ENCODE results near the gene DCDC2B.

Gene DCDC2B

DNA sequence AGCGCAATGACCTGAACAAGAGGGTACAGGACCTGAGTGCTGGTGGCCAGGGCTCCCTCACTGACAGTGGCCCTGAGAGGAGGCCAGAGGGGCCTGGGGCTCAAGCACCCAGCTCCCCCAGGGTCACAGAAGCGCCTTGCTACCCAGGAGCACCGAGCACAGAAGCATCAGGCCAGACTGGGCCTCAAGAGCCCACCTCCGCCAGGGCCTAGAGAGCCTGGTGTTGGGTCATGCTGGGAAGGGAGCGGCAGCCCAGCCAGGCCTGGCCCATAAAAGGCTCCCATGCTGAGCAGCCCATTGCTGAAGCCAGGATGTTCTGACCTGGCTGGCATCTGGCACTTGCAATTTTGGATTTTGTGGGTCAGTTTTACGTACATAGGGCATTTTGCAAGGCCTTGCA is 13.9 kb upstream of the DCDC2B start:
- H3K36me3 ChIP-seq: peaks cover 88% of the 10 kb centered on the region
- peaks cover 33% of the 10 kb centered on the region for H3K4me1 ChIP-seq
- H3K27me3 ChIP-seq: no peaks in the 10 kb centered on the region
- H3K4me2 ChIP-seq: peak overlapping the region; percentile 26
- H3K9me3 ChIP-seq: no peaks in the 10 kb centered on the region
- H3K9ac ChIP-seq: peak overlapping the region; percentile 32
- H3K27ac ChIP-seq: no peak overlapping the region
- peaks cover 75% of the 10 kb centered on the region for H4K20me1 ChIP-seq
- no peak for TF ChIP-seq Cebpa-rat (IDR thresholded peaks at IDR 0.05)
- H3K4me3 ChIP-seq: no peak overlapping the region

DNA sequence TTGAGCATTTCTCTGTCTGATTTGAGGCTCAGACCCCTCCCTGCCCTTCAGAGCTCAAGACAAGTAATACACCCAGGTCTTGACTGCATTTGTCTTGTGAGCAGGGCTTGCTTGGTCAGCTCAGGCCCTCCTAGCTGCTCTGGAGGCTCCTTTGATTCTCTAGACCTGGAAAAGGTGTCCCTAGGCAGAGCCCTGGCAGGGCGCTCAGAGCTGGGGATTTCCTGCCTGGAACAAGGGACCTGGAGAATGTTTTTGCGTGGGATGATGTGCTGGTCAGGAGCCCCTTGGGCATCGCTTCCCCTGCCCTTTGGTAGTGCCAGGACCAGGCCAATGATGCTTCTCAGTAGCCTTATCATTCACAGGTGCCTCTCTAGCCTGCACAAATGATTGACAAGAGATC is 13.4 kb upstream of the DCDC2B start:
- TF ChIP-seq Cebpa-rat (IDR thresholded peaks at IDR 0.05): no peak
- H4K20me1 ChIP-seq: peaks cover 69% of the 10 kb centered on the region
- no peak overlapping the region for H3K4me3 ChIP-seq
- peak overlapping the region; percentile 26 for H3K4me2 ChIP-seq
- no peaks in the 10 kb centered on the region for H3K27me3 ChIP-seq
- H3K9me3 ChIP-seq: no peaks in the 10 kb centered on the region
- H3K9ac ChIP-seq: peak overlapping the region; percentile 32; the same call in 1 of the 2 replicates
- H3K4me1 ChIP-seq: peaks cover 36% of the 10 kb centered on the region
- no peak overlapping the region for H3K27ac ChIP-seq
- H3K36me3 ChIP-seq: peaks cover 83% of the 10 kb centered on the region

DNA sequence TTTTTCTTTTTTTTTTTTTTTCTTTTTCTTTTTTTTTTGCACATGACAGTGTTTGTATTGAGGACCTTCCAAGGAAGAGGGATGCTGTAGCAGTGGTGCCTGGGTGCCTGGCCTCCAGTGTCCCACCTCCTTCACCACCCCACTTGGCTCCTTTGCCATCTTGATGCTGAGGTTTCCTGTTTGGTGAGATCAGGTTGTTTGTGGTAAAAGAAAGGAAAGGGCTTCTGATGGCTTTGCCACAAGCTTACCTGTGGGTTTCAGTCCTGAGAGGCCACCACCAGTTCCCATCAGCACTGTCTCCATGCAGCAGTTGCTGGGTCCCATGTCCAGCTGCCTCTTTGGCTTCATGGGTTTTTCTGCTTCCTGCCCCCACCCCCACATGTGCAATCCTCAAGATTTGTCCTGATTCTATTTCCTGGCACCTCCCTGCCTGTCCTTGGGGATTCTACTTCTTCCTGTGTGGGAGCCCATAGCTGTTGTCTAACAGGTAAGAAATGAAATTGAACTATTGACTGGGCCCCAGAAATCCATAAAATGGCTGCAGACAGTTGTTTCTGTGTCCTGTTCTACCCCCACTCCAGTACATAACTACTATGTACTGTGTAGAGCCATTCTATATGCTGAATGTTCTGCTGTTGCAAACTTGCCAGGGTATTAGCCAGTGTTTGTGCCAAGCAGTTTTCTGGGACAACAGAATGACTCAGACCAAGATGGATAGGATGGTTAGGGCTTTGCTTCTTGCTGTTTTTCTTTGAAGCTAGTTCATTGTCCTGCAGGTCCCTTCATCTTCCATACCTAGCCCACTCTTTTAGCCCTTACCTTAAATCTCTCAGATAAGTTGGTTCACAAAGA is 12.7 kb upstream of the DCDC2B start:
- peaks cover 39% of the 10 kb centered on the region for H3K4me1 ChIP-seq
- H3K9ac ChIP-seq: no peak overlapping the region
- no peak for TF ChIP-seq Cebpa-rat (IDR thresholded peaks at IDR 0.05)
- H3K36me3 ChIP-seq: peaks cover 76% of the 10 kb centered on the region
- H4K20me1 ChIP-seq: peaks cover 62% of the 10 kb centered on the region
- H3K9me3 ChIP-seq: no peaks in the 10 kb centered on the region
- H3K27me3 ChIP-seq: no peaks in the 10 kb centered on the region
- no peak overlapping the region for H3K4me3 ChIP-seq
- no peak overlapping the region for H3K27ac ChIP-seq
- peak overlapping the region; percentile 26; the same call in 1 of the 2 replicates for H3K4me2 ChIP-seq

DNA sequence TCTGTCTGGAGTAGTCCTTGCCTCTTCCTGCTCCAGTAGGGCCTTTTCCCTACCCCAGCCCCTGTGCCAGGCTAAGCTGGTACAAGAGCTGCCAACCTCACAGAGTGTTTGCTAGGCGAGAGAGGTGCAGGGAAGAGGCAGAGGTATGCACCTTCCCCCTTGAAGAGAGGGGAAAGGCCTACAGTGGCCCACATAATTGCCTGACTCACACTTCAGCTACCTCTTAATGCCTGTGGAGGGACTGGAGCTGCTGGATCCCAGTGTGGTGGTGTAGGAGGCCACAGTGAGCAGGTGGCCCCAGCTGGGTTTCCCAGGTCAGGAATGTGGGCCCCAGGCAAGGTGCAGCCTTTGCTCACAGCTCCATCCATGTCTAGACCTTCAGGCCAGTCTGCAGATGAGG is 11.8 kb upstream of the DCDC2B start:
- Histone ChIP-seq H3K27ac (no peak overlapping the region), H4K20me1 (peaks cover 54% of the 10 kb centered on the region), H3K4me1 (peaks cover 48% of the 10 kb centered on the region), H3K9me3 (no peaks in the 10 kb centered on the region), H3K36me3 (peaks cover 67% of the 10 kb centered on the region), H3K9ac (no peak overlapping the region), H3K27me3 (no peaks in the 10 kb centered on the region), H3K4me3 (no peak overlapping the region), H3K4me2 (no peak overlapping the region)
- TF ChIP-seq Cebpa-rat (IDR thresholded peaks at IDR 0.05): no peak

DNA sequence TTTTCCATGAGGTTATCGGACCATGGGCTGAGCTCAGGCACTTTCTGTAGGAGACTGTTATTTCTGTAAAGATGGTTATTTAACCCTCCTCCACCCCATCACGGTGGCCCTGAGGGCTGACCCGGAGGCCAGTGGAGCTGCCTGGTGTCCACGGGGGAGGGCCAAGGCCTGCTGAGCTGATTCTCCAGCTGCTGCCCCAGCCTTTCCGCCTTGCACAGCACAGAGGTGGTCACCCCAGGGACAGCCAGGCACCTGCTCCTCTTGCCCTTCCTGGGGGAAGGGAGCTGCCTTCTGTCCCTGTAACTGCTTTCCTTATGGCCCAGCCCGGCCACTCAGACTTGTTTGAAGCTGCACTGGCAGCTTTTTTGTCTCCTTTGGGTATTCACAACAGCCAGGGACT is 11.1 kb upstream of the DCDC2B start:
- Histone ChIP-seq H3K27me3 (no peaks in the 10 kb centered on the region), H3K9me3 (no peaks in the 10 kb centered on the region), H3K4me1 (peaks cover 55% of the 10 kb centered on the region), H4K20me1 (peaks cover 47% of the 10 kb centered on the region), H3K27ac (no peak overlapping the region; the same call in 1 of the 2 replicates), H3K9ac (no peak overlapping the region), H3K4me3 (no peak overlapping the region), H3K36me3 (peaks cover 60% of the 10 kb centered on the region), H3K4me2 (no peak overlapping the region)
- TF ChIP-seq Cebpa-rat (IDR thresholded peaks at IDR 0.05): no peak

DNA sequence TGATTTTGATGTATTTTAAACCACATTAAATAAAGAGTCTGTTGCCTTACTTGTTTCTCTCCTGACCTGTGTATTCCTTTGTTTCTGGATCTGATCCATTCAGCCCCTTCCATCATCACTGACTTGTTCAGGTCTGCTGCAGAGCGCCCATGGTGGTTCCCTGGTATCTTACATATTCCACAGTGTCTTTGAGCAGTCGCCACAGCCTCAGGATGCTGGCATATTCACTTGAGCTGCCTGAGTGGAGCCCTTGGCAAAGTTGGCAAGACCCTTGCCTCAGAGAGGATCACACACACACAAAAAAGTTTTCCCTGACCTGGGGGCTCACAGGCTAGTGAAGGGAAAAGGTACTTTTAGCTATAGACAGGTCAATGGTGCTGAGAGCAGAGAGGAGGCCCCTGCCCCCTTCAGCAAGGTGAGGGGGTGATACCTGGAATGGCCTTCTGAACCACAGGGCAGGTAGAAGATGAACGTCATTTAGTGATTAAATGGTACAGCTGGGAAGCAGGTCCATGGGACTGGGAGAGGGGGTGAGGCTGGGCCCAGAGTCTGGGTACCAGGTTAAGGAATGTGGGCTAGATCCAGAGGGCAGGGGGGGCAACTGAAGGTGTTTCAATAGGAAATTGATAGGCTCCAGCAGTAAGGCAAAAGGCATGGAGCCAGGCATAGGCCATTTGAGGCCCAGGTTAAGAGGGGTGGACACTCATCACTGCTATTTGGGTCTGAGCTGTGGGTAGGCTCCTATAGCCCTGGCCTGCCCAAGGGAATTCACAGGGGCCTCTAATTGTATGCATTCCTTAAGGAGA is 10.4 kb upstream of the DCDC2B start:
- Histone ChIP-seq H3K36me3 (peaks cover 54% of the 10 kb centered on the region), H3K4me2 (0 out of 2 replicates have a peak overlapping the region, but pooled peaks have one; percentile 94), H4K20me1 (peaks cover 47% of the 10 kb centered on the region), H3K4me1 (peaks cover 58% of the 10 kb centered on the region), H3K9me3 (no peaks in the 10 kb centered on the region), H3K4me3 (no peak overlapping the region), H3K27ac (no peak overlapping the region; the same call in 1 of the 2 replicates), H3K9ac (no peak overlapping the region), H3K27me3 (no peaks in the 10 kb centered on the region)
- no peak for TF ChIP-seq Cebpa-rat (IDR thresholded peaks at IDR 0.05)

DNA sequence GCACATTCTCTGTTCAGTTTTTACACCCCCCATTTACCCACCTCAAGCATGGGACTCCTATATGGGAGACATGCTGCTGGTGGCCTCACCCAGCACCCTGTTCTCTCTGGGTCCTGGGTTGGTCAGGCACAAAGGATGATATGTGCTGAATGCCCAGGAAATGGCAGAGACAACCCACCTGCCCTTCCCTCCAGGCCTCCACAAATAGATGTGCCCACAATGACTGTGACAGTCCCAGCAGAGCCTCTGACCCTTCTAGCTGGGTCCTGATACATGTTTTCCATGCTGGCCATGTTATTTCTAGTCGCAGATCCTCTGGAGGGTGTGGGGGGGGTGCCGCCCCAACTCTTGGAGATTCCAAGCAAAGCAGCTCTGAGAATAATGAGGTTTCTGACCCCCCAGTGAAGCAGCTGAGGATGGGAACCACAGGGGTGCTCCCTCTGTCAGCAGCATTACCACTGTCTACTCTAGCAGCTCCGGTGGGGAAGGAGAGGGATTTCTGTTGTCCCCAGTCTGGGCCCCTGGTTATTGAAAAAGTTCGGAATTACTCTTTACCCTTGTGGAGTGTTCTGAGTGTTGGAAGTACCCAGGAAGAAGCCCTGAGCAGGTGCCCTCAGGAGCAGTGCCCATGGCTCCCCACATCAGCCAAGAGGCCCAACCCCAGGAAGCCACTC is 9.7 kb upstream of the DCDC2B start:
- Histone ChIP-seq H4K20me1 (peaks cover 39% of the 10 kb centered on the region), H3K4me1 (peaks cover 58% of the 10 kb centered on the region), H3K27me3 (no peaks in the 10 kb centered on the region), H3K4me2 (peak overlapping the region; percentile 94), H3K9me3 (no peaks in the 10 kb centered on the region), H3K36me3 (peaks cover 54% of the 10 kb centered on the region), H3K4me3 (no peak overlapping the region), H3K27ac (no peak overlapping the region), H3K9ac (no peak overlapping the region)
- TF ChIP-seq Cebpa-rat (IDR thresholded peaks at IDR 0.05): no peak

DNA sequence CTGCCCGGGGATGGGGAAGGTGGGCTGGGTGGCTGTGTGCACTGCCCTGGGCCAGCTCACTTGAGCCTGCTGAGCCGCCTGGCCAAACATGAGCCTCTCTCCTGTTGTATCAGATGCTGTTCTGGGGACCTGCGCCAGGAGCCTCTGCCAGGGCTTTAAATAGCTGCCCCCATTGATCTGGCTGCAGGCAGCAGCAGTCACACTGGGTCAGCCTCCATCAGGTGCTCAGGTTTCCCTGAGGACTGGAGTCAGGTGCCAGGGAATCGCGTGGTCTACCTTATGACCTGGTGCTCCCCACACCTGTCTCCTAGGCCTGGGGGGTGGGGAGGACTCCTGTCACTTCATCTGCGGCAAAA is 9.2 kb upstream of the DCDC2B start:
- H3K9me3 ChIP-seq: no peaks in the 10 kb centered on the region
- peaks cover 34% of the 10 kb centered on the region for H4K20me1 ChIP-seq
- peak overlapping the region; percentile 94 for H3K4me2 ChIP-seq
- TF ChIP-seq Cebpa-rat (IDR thresholded peaks at IDR 0.05): no peak
- no peaks in the 10 kb centered on the region for H3K27me3 ChIP-seq
- peaks cover 56% of the 10 kb centered on the region for H3K4me1 ChIP-seq
- H3K9ac ChIP-seq: peak overlapping the region; percentile 77; the same call in 1 of the 2 replicates
- peaks cover 49% of the 10 kb centered on the region for H3K36me3 ChIP-seq
- peak overlapping the region; percentile 78; the same call in 1 of the 2 replicates for H3K4me3 ChIP-seq
- H3K27ac ChIP-seq: no peak overlapping the region

DNA sequence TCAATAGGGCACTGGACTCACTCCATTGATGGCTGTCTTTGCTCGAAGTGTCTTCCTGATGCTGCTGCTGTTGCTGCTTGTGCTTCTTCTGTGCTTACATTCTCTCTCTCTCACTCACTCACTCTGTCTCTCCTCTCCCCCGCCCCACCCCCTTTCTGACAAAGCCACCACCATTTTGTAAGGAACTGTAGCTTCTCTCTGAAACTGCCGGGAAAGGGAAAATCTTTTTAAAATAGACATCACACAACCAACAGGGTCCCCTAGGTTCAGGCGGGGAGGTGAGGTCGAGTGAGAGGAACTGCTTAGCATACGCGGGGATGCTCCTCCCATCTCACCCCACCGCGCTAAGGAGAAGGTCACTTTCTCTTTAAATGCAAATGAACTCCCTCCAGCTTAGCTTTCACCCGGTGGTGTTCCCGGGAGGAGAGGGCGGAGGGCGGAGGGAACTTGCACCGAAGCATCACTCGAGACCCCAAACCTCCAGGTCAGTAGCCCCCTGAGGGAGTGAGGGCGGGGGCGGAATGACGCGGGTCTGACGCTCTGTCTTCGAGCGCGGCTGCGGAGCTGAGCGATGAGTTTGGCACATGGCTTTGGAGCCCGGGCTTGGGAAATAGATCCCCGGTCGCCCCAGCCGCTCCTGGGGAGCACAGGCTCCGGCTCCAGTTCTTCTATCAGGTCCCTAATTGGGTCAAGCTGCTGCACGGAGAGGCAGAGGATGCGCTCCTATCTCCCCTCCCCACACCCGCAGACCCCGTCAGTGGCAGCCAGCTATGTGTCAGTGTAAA is 8.5 kb upstream of the DCDC2B start, which contains the start of gene CCDC28B:
CCDC28B (plus strand) TSS at position 370 of the 785 bp plus-strand sequence. CDS start 1,341 bp downstream, outside the sequence.
- Histone ChIP-seq H3K4me3 (peak within 1 kb of the TSS; percentile 78), H3K27ac (peak within 1 kb of the TSS; percentile 48), H3K9me3 (no peaks in the 10 kb centered on the region), H3K4me2 (peak within 1 kb of the TSS; percentile 94), H3K4me1 (peaks cover 54% of the 10 kb centered on the region), H3K27me3 (no peaks in the 10 kb centered on the region), H3K9ac (peak within 1 kb of the TSS; percentile 77), H3K36me3 (peaks cover 42% of the 10 kb centered on the region), H4K20me1 (peaks cover 27% of the 10 kb centered on the region)
- no peak for TF ChIP-seq Cebpa-rat (IDR thresholded peaks at IDR 0.05)

Measured in BLaER1 (cell line).